Mesothelial cell of epicardium (in vitro differentiated cells): Measurements from ENCODE around the gene ARMS2. TPM values are rescaled to one million over a fixed set of nuclear protein-coding genes. Genes with fewer than 3 reads are reported as not detected.

Source experiments
- DNase-seq, 2 experiments: peaks; one replicate each; pipeline ENCODE4 v3.0.0; 2021; ENCODE audit warnings: low spot score in 2 of 2; ENCODE audit not compliant: unreplicated experiment in 2 of 2
- H3K27ac Mint-ChIP-seq: 2 replicates; pipeline ENCODE4 v1.8.0; 2021; ENCODE audit warnings: mixed read lengths
- H3K27me3 Mint-ChIP-seq: 2 replicates; pipeline ENCODE4 v1.8.0; 2021; ENCODE audit warnings: low read depth, mixed read lengths
- H3K36me3 Mint-ChIP-seq: 2 replicates; pipeline ENCODE4 v1.8.0; 2021; ENCODE audit warnings: mixed read lengths
- H3K4me1 Mint-ChIP-seq: 2 replicates; pipeline ENCODE4 v1.8.0; 2021; ENCODE audit warnings: mixed read lengths
- H3K4me3 Mint-ChIP-seq: 2 replicates; pipeline ENCODE4 v1.8.0; 2021; ENCODE audit warnings: mild to moderate bottlenecking, moderate library complexity, mixed read lengths
- H3K9me3 Mint-ChIP-seq: 2 replicates; pipeline ENCODE4 v1.8.0; 2021; ENCODE audit warnings: mixed read lengths
- CTCF ChIP-seq: fragments of 200-600 bp; sonication (generic); IDR thresholded peaks from one replicate; pipeline ENCODE4 v1.5.0; 2021; ENCODE audit warnings: antibody characterized with exemption; ENCODE audit not compliant: unreplicated experiment
- total RNA-seq: library from RNA; stranded (reverse); gene quantifications from 3 replicates; pipeline ENCODE4 v1.2.1, GENCODE V29; 2021

ARMS2 gene
- total RNA-seq, 1 donor from 2014 or later, result not detected

GRCh38 chr10:122460891-122461293 lies 6.4 kb downstream of the ARMS2 start:
- no peak overlapping the region for H3K27ac Mint-ChIP-seq
- no peaks in the 10 kb centered on the region for H3K36me3 Mint-ChIP-seq

GRCh38 chr10:122461367-122461728 lies 6.9 kb downstream of the ARMS2 start, which contains the start of gene HTRA1:
HTRA1 (plus strand) TSS chr10:122461553; CDS start chr10:122461653, 100 bp downstream.
- no peak within 1 kb of the TSS for H3K27ac Mint-ChIP-seq
- peaks cover 74% of the 10 kb centered on the region for H3K27me3 Mint-ChIP-seq
- peaks cover 12% of the 10 kb centered on the region for H3K4me1 Mint-ChIP-seq
- no peak for TF ChIP-seq CTCF
- no peaks in the 10 kb centered on the region for H3K36me3 Mint-ChIP-seq
- H3K4me3 Mint-ChIP-seq, result peak within 1 kb of the TSS; percentile 74
- DNase-seq, result peak in 1 of 2 experiments; percentile 58
- no peaks in the 10 kb centered on the region for H3K9me3 Mint-ChIP-seq

More at GRCh38 chr10:122460891-122461293, 6.4 kb downstream of the ARMS2 start:
- no peak for TF ChIP-seq CTCF
- Mint-ChIP-seq H3K4me3 (peak overlapping the region; percentile 55), H3K4me1 (peaks cover 12% of the 10 kb centered on the region), H3K27me3 (peaks cover 69% of the 10 kb centered on the region), H3K9me3 (no peaks in the 10 kb centered on the region)
- DNase-seq, result no peak

- Mint-ChIP-seq H3K4me3 (peak overlapping the region; percentile 74), H3K27me3 (peaks cover 80% of the 10 kb centered on the region), H3K4me1 (peaks cover 12% of the 10 kb centered on the region), H3K27ac (no peak overlapping the region), H3K36me3 (no peaks in the 10 kb centered on the region), H3K9me3 (no peaks in the 10 kb centered on the region)
- no peak for TF ChIP-seq CTCF
- DNase-seq, result peak in 1 of 2 experiments; percentile 49
Measured at GRCh38 chr10:122461729-122462532, 7.5 kb downstream of the ARMS2 start.

- H3K27ac Mint-ChIP-seq, result no peak overlapping the region
Measured at GRCh38 chr10:122462533-122463465, 8.3 kb downstream of the ARMS2 start.

More at GRCh38 chr10:122462533-122463465, 8.3 kb downstream of the ARMS2 start:
- peaks cover 12% of the 10 kb centered on the region for H3K4me1 Mint-ChIP-seq
- H3K9me3 Mint-ChIP-seq, result no peaks in the 10 kb centered on the region
- H3K36me3 Mint-ChIP-seq, result no peaks in the 10 kb centered on the region
- TF ChIP-seq CTCF, result no peak
- no peak for DNase-seq
- peak overlapping the region; percentile 74 for H3K4me3 Mint-ChIP-seq
- H3K27me3 Mint-ChIP-seq, result peaks cover 87% of the 10 kb centered on the region
